NCI-H82 treated with DMSO at 0.1 percent for 48 hours (cell line): ENCODE measurements around the gene ARFGEF2.
"Not testable (repeated sequence)": the region's sequence is repeated elsewhere in the genome, so short reads cannot be mapped to it uniquely, and the experiment has no call there.

Experiments used
- DNase-seq: peaks from one replicate; lab custom pipeline; 2025; ENCODE audit not compliant: unreplicated experiment; lab: John Stamatoyannopoulos, UW

ARFGEF2 gene

DNA sequence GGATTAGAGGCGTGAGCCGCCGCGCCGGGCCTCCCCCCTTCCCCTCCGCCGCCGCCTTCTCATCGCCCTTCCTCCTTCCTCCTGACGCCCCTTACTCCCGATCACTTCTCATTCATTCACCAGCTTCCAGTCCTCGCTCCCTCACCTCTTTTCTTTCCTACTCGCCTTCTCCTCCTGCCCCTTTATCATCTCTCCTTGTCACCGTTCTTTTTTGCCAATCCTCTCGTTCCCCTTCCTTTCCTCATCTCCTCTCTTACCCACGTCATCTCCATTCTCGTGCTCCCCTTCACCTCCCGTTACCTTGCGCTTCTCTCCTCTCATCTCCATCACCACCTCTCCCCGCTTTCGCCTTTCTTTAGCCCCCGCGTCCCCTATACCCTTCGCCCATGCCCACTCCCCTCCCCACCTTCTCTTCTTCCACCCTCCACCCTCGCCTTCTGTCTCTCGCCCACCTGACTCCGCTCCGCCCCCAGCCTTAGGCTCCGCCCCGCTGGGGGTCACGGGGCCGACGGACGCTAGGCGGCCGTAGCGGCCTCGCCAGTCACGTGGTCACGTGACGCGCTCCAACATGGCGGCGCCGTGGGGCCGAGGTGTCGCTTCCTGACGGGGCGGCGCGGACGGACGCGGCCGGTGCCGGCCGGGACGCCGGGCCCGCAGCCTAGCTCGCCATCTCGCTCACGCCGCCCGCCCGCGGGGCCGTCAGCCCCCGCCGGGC is at the start of gene ARFGEF2:
ARFGEF2 (plus strand) TSS at position 544 of the 715 bp plus-strand sequence. CDS start 179 bp downstream, outside the sequence.
- peak; percentile 83 for DNase-seq

DNA sequence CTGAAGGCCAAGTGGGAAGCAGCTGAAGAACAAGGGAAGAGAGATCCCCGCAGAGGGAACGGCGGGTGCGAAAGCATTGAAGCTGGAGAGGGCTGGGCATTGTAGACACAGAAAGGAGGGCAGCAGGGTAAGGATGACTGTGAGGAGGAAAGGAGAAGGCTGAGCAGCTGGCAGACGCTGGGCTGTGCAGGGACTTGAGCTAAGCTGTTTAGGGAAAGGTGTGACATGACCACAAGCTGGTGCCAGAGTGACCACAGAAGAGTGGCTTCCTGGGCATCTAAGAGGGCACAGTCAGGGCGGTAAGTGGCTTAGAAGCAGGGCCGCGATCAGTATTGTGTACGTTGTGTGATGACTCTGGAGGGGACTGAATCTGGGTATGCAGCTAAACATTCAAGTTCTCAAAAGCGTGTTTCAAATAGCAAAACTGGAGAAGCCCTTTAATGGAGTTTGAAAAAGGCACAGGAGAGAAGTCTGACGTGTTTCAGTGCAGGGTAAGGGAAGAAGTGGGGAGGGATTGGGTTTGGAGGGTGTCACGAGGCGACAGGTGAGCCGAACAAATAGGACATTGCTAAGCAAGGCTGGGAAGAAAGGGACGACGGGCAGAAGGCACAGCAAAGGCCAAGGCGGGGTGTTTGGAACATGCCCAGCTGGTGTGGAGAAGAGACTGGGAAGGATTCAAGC is 46.1 kb upstream of the ARFGEF2 start:
- no peak for DNase-seq

DNA sequence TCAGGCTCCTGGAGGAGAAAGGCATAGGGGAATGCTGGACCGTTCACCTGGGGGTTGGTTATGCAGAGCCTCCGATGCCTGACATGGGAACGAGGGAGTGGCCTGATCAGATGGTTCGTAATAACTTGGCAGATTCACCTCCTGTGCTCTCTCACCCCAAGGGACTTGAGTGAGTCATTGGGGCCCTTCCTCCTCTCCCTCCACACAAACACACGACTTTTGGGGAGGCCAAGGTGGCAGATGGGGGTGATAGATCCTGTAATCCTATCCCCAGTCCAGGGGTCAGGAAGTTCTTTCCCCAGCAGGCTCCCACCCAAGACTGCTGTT is 45.6 kb upstream of the ARFGEF2 start:
- DNase-seq, result no peak

DNA sequence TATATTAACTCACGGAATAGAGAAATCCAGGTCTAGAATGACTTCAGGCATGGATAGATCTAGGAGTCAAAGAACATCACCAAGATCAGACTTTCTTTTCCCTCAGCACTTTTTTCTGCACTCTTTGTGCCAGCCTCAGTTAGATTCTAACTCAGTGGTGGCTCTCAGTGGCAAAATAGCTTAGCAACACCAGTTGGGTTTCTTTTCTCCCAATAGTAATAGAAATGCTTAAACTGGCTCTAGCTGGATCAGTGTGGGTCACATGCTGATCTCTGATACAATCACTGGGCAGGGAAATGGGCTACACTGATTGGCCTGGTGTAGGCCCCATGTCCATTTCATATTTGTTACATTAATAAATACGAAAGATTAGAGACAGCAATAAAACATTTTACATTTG is 44.2 kb upstream of the ARFGEF2 start:
- no peak for DNase-seq

DNA sequence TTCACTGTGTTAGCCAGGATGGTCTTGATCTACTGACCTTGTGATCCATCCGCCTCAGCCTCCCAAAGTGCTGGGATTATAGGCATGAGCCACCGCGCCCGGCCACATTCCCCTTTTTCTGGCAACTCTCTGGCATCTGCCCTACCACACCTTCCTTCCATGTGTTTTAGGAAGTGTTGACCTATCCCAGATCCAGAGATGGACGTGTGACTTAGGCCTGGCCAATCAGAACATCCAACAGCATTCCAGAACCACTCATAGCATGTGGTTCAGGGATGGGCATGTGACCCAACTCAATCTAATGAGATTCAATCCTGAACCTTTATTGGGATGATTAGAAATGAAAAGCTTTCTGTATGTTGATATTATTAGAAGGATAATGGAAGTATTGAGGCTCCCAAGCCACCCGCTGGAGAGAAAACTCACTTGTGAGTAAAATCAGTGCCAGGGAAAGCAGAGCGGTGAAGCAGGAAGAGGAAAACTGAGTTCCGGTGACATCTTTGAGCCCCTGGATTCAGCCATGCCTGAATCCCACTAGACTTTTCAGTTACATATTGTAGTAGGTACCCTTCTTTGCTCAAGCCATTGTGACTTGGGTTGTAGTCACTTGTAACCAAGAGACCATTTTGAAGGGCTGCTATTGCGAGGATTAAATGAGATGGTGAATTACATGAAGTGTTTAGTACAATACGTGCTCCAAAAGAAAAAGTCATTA is 42.8 kb upstream of the ARFGEF2 start:
- DNase-seq, result no peak

DNA sequence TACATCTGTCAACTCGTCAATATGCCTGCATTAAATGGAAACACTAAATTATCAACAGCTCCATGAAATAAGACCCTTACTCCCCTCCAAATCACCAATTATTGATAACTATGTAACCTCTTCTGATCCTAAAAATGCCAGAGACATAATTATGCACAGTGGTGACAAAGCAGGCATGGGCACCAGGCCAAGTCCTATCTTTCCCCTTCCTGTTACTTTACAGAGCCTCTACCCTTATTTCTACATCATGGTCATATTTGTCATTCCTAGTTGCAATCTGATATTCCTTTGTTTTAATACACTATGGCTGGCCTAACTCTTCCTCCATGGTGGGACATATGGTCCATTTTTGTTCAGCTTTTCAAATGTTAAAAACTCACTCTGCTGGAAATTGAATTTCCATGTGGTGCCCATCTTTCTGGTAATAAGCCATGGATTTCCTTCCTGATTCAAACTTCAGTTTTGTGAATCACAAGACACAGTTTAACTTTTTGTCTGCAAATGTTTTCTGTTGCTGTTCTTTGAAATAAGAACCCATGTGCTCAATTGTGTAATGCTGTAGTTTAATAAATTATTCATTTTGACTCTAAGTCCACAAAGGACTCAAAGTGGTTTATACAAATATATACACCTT is 41.8 kb upstream of the ARFGEF2 start:
- no peak for DNase-seq

DNA sequence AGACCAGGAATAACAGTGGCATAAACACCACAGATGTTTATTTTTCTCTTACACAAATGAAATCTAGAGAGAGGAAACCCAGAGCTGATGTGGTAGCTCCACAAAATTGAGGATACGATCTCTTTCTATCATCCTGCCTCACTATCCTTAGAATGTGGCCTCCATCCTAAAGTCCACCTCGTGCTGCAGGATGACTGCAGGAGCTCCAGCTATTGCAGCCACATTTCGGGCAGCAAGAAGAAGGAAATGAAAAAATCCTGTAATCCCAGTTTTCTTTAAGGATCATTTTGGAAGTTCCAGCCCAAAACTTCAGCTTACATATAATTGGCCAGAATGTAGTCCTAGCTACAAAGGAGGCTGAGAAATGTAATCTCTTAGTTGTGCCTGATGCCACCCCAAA is 41.2 kb upstream of the ARFGEF2 start:
- no peak for DNase-seq

DNA sequence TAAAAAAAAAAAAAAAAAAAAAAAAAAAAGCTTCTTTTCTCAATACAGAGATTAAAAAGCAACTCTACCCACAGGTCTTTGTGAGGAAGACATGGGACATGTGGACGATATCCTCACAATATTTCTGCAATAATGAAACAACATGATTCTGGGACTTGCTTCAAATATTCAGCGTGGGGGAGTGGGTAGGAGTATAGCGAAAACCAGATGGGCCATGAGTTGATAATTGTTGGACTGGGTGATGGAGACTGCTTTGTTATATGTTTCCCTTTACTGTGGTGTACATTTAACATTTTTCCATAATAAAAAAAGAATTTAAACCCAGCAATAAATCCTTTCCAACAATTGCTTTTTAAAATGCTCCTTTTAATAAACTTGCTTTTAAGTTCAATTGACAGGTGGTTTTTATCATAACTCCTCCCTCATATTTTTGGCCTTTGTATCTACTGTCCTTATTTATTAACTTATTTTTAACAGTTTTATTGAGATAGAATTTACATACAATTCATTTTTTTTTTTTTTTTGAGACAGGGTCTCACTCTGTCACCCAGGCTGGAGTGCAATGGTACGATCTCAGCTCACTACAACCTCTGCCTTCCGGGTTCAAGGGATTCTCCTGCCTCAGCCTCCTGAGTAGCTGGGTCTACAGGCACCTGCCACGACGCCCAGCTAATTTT is 40.4 kb upstream of the ARFGEF2 start:
- no peak for DNase-seq

DNA sequence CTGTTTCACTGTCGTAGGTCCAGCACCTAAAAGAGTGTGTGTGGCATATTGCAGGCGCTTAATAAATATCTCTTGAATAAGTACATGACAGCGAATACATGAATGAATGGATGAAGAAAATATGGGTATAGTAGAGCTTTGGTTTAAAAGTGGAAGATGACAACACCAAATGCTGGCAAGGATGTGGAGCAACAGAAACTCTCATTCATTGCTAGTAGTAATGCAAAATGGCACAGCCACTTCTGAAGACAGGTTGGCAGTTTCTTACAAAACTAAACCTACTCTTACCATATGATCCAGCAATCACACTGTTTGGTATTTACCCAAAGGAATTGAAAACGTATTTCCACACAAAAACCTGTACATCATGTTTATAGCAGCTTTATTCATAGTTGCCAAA is 36.3 kb upstream of the ARFGEF2 start:
- no peak for DNase-seq

DNA sequence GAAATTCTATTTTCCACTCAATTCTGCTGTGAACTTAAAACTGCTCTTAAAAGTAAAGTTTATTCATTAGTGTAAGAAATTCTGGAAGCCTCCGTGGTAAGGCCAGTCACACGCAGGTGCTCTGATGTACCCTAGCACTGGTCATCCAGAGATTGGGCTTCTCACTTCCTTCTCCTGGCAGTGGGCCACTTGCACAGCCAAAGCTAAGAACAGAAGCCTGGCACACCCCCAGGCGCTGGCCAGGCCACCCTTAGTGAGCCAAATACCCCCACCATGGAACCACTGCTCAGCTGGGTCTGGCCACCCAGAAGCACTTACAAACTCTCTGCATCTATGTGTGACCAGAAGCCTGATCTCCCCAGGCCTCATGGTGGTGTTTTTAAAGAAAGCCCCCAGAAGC is 35.3 kb upstream of the ARFGEF2 start:
- DNase-seq, result no peak

DNA sequence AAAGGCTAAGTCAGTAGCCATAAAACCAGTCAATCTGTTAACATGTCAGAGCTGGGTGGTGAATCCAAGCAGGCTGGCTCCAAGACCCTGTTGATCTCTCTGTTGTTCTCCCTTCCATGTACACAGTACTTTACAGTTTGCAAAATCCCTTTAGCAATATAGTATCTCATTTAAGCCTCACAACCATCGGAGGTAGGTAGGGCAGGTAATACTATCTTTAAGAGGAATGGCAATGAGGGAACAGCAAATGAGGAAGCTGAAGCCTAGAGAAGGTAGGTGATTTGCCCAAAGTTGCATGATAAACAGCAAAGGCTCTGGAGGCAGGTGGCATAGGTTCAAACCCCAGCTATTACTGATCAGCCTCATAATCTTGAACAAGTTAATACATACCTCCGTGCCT is 34.7 kb upstream of the ARFGEF2 start:
- DNase-seq, result no peak

DNA sequence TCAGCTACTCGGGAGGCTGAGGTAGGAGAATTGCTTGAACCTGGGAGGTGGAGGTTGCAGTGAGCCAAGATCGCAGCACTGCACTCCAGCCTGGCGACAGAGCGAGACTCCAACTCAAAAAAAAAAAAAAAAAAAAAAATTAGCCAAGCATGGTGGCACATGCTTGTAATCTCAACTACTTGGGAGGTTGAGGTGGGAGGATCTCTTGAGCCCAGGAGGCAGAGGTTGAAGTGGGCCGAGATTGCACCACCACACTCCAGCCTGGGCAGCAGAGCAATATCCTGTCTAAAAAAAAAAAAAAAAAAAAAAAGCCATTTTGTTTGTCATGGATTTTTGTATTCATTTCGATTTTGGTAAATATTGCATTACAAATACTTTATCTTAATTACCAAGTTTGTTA is 33.0 kb upstream of the ARFGEF2 start:
- not testable (repeated sequence) for DNase-seq

DNA sequence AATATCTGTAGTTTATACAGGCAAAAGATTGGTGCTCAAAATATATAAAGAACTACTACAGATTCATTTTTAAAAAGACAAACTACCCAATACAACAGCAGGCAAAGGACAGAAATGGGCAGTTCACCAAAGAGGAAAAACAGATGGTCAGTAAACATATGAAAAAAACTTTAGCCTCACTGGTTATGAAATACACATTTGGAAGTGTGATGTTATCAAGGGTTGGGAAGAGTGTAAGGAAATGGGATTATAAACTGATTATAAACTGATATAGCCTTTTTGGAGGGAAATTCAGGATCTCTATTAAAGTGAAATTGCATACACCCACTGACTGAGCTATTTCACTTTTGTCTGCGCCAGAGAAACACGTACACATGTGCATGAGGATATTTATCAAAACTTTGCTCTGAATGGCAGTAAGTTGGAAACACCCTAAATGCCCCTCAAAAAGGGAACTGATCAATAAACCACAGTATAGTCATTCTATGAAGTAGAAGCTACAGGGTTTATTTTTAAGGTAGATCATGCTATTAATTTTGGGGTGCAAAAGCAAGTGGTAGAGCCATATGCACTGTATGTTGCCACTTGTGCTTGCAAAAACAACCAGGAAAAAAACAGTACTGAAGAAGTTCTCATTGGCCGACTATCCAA is 32.2 kb upstream of the ARFGEF2 start:
- DNase-seq, result no peak

DNA sequence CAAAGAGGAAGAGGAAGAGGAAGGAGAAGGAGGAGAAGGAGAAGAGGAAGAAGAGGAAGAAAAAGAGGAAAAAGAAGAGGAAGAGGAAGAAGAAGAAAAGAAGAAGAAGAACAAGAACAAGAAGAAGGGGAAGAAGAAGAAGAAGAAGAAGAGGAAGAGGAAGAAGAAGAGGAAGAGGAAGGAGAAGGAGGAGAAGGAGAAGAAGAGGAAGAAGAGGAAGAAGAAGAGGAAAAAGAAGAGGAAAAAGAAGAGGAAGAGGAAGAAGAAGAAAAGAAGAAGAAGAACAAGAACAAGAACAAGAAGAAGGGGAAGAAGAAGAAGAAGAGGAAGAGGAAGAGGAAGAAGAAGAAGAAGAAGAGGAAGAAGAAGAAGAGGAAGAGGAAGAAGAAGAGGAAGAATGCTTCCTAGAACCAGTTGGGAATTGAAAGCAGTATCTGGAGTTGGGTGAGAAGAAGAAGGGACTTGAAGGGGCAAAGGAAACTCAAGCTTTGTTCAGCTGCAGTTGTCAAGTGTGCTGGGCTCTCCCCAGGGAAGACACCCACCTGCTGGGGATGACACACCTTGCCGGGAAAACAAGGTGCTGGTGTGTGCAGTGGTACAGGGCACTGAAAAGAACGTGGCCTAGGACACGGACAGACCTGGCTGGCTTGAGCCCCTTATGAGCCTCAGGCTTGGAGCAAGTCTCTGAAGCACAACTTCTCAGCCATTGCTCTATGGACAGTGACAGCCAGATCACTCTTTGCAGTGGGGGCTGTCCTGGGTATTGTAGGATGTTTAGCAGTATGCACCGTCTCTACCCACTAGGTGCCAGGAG is 30.1 kb upstream of the ARFGEF2 start:
- DNase-seq, result no peak

DNA sequence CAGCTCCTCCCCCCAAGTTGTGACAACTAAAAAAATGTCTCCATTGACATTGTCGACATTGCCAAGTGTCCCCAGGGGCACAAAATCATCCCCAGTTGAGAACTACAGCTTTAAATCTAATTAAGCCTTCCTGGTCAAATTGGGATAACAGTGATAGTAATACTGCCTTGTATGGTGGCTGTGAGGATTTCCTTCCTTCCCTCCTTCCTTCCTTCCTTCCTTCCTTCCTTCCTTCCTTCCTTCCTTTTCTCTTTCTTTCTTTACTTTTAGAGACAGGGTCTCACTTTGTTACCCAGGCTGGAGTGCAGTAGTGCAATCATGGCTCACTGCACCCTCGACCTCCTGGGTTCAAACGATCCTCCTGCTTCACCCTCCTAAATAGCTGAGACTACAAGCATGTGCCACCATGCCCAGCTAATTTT is 29.5 kb upstream of the ARFGEF2 start:
- no peak for DNase-seq

DNA sequence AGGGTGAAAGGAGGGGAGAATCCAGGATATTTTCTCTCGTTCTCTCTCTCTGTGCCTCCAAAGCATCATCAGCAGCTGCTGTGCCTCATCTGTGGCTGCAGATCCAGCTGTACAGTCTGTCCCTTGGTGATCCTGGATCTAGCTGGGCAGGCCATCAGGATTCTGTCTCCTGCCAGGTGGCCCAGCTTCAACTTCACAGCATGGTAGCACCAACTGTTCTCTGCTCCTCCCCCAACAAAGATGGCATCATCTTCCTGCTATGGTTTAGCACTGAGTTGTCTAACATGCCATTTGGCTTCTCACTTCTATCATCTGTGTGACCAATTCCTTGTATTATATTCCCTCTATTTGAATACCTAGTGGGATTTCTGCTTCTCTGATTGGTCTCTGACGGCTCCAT is 28.6 kb upstream of the ARFGEF2 start:
- DNase-seq, result no peak

DNA sequence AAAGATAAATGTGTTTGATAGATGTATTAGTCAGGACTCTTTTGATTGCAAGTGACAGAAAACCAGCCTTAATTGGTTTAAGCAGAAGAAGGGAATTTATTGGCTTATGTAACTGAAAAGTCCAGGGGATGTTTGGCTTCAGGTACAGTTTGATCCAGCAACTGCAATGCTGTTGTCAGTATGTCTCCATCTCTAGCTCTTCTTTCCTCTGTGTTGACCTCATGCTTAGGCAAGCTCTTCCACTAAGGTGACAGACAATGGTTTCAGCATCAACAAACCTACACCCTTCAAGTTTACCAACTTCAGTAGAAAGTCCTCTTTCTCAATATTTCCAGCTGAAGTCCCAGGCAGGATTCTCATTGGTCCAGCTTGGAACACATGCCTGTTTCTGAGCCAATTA is 28.1 kb upstream of the ARFGEF2 start:
- no peak for DNase-seq

DNA sequence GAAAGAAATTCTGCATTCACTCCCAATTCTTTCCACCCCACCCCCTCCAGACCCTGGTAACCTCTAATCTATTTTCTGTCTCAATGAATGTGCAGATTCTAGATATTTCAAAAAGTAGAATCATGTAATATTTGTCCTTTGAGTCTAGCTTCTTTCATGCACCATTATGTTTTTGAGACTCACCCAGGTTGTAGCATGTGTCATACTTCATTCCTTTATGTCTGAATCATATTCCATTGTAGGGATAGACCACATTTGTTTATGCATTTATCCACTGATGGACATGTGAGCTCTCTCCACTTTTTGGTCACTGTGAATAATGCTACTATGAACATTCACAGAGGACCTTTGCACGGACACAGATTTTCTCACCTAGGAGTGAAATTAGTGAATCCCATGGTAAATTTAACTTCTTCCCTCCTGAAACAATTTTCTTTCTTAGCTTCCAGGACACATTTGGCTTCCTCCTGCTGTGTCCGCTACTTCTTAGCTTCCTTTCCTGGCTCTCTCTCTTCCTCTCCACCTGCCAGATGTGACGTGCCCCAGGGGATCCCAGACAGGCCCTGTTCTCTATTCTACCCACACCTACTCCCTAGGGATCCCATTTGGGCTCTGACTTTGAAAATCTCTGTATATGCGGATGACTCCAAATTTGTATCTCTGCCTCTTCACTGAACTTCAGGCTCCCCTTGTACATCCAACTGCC is 24.1 kb upstream of the ARFGEF2 start:
- no peak for DNase-seq

DNA sequence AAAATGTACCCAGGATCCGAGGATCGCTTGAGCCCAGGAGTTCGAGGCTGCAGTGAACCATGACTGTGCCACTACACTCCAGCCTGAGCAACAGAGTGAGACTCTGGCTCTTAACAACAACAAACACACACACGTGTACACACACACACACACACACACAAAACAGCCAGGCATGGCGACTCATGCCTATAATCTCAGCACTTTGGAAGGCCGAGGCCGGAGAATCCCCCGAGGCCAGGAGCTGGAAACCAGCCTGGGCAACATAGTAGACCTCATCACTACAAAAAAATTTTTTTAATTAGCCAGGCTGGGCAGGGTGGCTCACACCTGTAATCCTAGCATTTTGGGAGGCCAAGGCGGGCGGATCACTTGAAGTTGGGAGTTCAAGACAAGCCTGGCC is 23.3 kb upstream of the ARFGEF2 start:
- no peak for DNase-seq
